ENCODE data around the gene ECI2.

DNA sequence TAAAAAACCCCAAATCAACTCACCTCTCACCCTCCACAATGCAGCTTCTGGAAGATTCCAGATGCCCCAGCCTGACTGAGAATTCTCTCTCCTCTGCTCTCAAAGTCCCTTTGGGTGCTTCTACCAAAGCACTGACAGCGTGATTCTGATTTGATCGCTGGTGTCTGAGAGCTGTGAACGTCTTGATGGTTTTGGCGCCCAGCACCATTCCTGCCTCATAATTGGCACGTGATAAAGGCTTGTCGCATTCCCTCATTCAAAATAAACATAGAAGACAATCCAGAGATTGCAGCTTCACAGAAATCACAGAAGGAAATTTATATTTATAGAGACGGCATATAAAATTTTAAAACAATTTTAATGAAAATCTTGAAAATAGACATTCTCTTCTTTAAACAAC lies 24.1 kb upstream of the ECI2 start:
- TF ChIP-seq, protein P1, sequence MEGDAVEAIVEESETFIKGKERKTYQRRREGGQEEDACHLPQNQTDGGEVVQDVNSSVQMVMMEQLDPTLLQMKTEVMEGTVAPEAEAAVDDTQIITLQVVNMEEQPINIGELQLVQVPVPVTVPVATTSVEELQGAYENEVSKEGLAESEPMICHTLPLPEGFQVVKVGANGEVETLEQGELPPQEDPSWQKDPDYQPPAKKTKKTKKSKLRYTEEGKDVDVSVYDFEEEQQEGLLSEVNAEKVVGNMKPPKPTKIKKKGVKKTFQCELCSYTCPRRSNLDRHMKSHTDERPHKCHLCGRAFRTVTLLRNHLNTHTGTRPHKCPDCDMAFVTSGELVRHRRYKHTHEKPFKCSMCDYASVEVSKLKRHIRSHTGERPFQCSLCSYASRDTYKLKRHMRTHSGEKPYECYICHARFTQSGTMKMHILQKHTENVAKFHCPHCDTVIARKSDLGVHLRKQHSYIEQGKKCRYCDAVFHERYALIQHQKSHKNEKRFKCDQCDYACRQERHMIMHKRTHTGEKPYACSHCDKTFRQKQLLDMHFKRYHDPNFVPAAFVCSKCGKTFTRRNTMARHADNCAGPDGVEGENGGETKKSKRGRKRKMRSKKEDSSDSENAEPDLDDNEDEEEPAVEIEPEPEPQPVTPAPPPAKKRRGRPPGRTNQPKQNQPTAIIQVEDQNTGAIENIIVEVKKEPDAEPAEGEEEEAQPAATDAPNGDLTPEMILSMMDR (IDR thresholded peaks at IDR 0.05), result no peak
- no peak for TF ChIP-seq EP300 (IDR thresholded peaks at IDR 0.05; ENCODE audit: low read depth)
- no peak for TF ChIP-seq POLR2AphosphoS5 (IDR thresholded peaks at IDR 0.05)

All from transverse colon (tissue), 4 donors.